Stimulated activated CD4-positive, alpha-beta T cell treated with anti-CD3 and anti-CD28 coated beads, Interleukin-2, amount 100 ng/mL, for 24 hours (primary cell): ENCODE results near the gene TANGO6.
A peak's percentile ranks its signal among the peaks of the same experiment; 100 is the strongest.
"Not testable (repeated sequence)": the region's sequence is repeated elsewhere in the genome, so short reads cannot be mapped to it uniquely, and the experiment has no call there.

Experiments
- DNase-seq, 2 donors: peaks; one replicate each; pipeline ENCODE4 v3.0.0-alpha.2; 2020

TANGO6 gene

DNA sequence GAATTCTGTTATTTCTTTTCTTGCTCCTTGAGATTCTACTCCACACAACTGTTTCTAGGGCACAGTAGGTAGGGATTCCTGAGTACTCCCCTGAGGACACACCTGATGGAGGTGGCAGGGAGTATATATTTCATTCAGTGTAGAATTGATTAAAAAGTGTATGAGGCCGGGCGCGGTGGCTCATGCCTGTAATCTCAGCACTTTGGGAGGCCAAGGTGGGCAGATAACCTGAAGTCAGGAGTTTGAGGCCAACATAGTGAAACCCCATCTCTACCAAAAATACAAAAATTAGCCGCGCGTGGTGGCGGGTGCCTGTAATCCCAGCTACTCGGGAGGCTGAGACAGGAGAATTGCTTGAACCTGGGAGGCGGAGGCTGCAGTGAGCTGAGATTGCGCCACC is 283.5 kb downstream of the TANGO6 start:
- not testable (repeated sequence) for DNase-seq

DNA sequence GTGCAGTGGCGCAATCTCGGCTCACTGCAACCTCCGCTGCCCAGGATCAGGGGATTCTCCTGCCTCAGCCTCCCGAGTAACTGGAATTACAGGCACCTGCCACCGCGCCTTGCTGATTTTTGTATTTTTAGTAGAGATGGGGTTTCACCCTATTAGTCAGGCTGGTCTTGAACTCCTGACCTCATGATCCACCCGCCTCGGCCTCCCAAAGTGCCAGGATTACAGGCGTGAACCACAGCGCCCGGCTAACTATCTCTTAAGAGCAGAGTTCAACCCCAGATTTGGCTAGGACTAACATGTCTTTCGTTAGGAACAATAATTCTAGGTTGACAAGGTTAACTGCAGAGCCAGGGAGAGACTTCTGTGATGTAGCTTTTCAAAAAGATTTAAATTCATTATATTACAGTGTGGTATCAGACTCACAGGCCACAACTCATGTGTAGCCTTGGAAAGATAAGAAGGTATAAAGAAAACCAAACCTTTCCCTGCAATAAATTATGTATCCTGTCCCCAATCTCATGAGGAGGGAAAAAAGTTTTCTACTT is 284.7 kb downstream of the TANGO6 start:
- no peak for DNase-seq

DNA sequence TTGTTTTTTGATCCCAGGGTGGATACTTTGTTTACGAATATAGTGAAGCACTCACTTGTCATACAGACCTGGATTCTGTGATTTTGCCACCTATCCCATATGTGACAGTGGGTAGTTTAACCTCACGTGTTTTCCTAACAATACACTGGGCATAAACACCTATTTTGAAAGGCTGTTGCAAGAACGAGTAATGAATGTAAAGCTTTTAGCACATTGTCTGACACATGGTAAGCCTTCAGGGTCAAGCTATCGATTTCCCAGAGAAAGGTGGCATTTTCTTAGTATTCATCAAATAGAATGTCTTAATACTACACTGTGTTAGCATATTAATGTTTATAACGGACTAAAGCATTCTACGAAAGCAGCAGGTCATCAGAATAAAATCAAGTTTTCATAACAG is 287.1 kb downstream of the TANGO6 start:
- no peak for DNase-seq

DNA sequence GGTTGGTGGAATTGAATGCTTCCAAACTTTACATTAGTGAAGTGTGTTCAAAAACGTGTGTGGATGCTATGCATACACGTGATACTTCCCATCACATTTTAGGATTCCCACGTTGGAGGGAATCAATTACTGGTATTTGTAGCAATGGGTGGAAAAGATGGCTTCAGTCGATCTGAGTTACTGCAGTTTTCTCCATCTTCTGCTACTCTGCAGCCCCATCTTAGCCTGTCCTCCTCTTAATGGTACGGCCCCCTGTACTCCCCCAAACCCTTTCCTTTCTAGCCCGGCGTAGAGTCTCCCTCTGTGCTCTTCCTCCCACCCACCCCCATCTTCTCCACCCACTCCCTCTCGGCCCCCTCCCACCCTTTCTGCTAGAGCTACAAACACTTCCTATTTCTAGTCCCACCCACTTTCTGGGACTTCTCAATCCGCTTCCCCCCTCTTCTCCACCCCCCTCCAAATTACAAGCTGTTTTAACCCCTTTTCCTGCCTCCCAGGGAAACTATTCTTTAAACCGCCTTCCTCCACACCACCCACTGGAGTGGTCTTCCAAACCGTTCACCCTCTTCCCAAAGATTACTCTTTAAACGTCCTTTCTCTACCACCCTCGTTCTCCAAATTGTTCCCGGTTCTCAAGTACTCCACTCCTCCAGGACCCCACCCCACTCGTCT is 288.0 kb downstream of the TANGO6 start:
- no peak for DNase-seq

DNA sequence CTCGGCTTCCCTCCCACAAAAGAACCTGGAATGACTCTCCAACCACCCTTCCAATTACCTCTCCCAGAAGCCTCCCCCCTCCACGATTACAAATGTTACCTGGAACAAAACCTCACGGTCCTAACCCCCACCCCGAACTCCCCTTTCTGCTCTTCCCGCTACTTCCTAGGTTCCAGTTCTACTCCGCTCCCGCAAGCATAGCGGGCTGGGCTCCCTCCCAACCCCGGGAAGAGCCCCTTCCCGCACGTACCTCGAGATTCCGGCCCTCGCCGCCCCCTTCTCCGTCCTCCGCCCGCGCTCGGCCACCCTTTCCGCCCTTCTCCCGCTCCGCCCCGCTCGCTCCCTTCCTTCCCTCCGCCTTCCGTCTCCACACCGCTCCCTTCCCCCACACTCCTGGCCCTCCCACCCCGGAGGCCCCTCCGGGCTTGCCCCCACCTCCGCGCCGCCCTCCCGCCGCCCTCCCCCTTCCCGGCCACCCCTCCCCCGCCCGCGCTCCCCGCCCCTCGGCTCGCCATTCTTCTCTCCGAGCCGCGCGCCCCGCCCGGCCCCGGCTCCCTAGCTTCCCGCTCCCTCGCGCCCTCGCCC is 288.6 kb downstream of the TANGO6 start:
- DNase-seq: peak; percentile 78 to 88

DNA sequence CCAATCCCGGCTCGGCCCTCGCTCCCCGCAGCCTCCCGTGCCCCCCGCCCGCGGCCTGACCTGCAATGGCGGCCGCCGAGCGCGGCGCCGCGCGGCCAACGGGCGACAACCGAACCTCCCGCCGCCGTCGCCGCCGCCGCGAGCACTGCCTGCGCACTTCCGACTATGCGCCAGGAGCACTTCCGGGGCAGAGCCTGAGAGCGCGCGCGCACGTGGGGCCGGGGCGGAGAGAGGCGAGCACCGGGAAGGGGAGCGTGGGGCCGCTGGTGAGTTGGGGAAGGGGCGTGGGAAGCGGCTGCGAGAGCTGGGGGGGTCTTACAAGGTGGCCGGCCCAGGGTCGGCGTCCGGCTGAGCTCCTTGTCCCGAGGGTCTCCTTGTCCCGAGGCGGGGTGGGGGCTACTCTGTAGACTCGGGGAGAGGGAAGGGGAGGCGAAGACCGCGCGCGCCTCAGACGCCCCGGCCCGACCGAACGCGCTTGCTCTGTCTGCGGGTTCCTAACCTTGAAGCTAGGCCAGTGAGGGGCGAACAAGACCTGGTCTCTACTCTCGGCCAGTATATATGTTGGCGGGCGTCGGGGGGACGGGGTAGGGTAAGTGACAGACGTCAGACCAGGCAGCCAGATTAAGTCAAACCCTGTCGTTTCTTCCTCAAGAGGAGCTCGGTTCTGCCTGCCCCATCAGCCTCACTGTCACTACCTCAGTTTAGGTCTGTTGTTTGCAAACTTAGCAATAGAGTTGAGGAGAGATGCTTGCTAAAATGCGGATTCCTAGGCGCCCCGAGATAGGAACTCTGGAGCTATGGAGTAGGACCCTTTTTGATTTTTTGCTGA is 289.3 kb downstream of the TANGO6 start, which contains the start of the genes CHTF8 and UTP4:
Gene CHTF8 (minus strand): TSS at position 165 of the 829 bp plus-strand sequence. CDS start 11,130 bp downstream, outside the sequence.
Gene UTP4 (plus strand): TSS at position 226 of the 829 bp plus-strand sequence. CDS start 811 bp downstream, outside the sequence.
- DNase-seq: peak; percentile 90 to 92

DNA sequence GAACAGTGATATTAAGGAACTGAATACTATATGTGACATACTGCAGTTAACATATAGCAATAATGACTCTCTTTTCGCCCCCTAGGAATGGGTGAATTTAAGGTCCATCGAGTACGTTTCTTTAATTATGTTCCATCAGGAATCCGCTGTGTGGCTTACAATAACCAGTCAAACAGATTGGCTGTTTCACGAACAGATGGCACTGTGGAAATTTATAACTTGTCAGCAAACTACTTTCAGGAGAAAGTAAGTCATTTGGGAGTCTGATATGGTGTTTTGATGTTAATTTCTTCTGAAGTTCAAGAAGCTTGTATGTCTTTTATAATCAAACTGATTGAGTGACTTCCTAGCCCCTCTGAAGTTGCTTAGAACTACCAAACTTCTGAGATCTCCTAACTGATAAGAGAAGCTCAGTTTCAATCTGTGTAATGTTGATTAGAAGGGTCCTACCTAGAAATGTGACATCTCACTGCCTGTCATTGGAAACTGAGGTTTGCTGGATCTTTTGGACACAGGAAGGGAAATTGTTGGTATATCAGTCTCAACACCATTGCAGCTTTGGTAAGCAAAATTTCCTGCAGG is 290.1 kb downstream of the TANGO6 start:
- no peak for DNase-seq
